ENCODE results near the gene DHX58.

DNA sequence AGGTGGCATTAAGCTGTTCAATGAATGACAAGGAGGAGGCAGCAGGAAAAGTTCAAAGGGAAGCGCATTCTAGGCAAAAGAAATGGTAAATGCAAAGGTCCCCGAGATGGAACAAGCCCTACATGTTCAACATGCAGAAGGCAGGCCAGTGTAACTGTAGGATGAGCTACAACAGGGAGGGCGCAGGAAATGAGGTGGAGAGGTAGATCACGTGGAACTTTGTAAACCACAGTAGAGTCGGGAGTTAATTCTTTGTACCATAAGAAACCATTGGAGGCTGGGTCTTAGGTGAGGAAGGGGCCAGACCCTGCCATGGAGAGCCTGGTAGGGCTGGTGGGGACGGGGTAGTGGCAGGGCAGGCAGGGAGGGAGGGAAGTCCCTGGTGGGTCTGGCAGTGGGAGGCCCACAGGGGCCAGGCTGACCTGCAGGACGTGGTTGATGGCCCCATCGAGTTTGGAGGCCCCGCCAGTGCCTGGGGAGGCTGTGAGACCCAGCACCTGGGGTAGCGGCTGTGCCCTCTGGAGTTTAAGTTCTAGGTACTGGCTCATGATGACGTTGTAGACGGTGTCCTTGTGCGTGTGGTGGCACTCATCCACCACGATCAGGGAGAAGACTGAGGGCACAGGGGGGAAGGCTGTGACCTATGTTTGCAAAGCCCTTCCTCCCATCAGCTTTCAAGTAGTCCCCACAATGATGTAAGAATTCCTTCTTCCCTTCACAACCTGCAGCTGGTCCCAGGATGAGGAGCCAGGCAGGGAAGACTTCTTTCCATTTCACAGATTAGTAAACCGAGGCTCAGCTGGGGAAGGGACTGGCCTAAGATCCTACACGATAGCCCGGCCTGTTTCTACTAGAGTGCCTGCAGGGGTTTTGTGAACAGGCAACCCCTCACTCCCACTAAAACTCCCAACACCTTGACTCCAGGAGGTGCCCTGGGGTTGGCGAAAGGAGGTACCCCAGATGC, 1.9 kb downstream of the DHX58 start:
- TF ChIP-seq EZH2 (IDR thresholded peaks at IDR 0.05), result no peak
- no peak for TF ChIP-seq POLR2AphosphoS5 (IDR thresholded peaks at IDR 0.05; ENCODE audit: borderline replicate concordance, low read depth, low read length)
- no peak for TF ChIP-seq FOXP2 (optimal IDR thresholded peaks at IDR 0.05; ENCODE audit: control extremely low read depth, extremely low read length, insufficient read depth)

Measured in SK-N-MC (cell line).